Ascending aorta (tissue), 2 donors: ENCODE measurements around the gene B9D2. TPM values are rescaled to one million over a fixed set of nuclear protein-coding genes. Genes with fewer than 3 reads are reported as not detected.
"Not testable (repeated sequence)": the region's sequence is repeated elsewhere in the genome, so short reads cannot be mapped to it uniquely, and the experiment has no call there.

Experiments used
- DNase-seq, 2 donors: peaks; one replicate each; pipeline ENCODE4 v3.0.0-alpha.2; 2019; ENCODE audit warnings: low spot score in 2 of 2
- H3K27ac ChIP-seq, 2 donors: fragments of 200-600 bp; sonication (generic); one replicate each; pipeline ENCODE4 v1.5.1; 2016 to 2017; ENCODE audit warnings: mild to moderate bottlenecking in 1 of 2
- H3K27me3 ChIP-seq: fragments of 200-600 bp; sonication (generic); one replicate; pipeline ENCODE4 v1.5.1; 2017
- H3K36me3 ChIP-seq, 2 donors: fragments of 200-600 bp; sonication (generic); one replicate each; pipeline ENCODE4 v1.5.1; 2016
- H3K4me1 ChIP-seq, 2 donors: fragments of 200-600 bp; sonication (generic); one replicate each; pipeline ENCODE4 v1.5.1; 2016 to 2017; ENCODE audit warnings: mild to moderate bottlenecking in 1 of 2
- H3K4me3 ChIP-seq, 2 donors: fragments of 200-600 bp; sonication (generic); one replicate each; pipeline ENCODE4 v1.5.1; 2016 to 2017; ENCODE audit warnings: mild to moderate bottlenecking in 1 of 2
- H3K9me3 ChIP-seq, 2 donors: fragments of 200-600 bp; sonication (generic); one replicate each; pipeline ENCODE4 v1.5.1; 2016
- intact Hi-C: fragments of 100-400 bp; cut with DNase I; formaldehyde crosslinking; loops from one replicate; pipeline ENCODE4 v1.15.1; 2023
- total RNA-seq: library from RNA; depleted of rRNA; stranded (reverse); fragments of >200 nt; gene quantifications from one replicate; pipeline ENCODE4 v1.1.0, GENCODE V29; 2016
- TF ChIP-seq, protein P1 (sequence below), 3 experiments: fragments of 200-600 bp in 2 of 3; fragments of 450-650 bp in 1 of 3; sonication (generic) in 2 of 3; IDR thresholded peaks; one replicate each; pipeline ENCODE4 v1.5.1; 2016 to 2019; ENCODE audit warnings: antibody characterized with exemption in 3 of 3, mild to moderate bottlenecking in 1 of 3, moderate library complexity in 1 of 3

The B9D2 gene
- total RNA-seq, 1 donor from 2014 or later: 17.5 TPM

DNA sequence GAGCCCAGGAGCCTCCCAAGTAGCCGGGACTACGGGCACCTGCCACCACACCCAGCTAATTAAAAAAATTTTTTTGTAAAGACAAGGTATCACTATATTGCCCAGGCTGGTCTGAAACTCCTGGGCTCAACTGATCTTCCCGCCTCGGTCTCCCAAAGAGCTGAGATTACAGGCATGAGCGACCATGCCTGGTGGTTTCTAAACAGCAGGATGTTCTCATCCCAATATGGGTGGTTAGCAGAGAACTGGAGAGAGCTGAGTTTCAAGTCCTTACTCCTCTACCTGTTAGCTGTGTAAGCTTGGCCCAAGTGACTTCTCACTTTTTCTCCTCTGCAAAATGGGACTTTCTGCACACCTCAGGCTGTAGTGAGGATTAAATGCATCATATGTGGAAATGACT, 20.4 kb upstream of the B9D2 start:
- TF ChIP-seq, protein P1, sequence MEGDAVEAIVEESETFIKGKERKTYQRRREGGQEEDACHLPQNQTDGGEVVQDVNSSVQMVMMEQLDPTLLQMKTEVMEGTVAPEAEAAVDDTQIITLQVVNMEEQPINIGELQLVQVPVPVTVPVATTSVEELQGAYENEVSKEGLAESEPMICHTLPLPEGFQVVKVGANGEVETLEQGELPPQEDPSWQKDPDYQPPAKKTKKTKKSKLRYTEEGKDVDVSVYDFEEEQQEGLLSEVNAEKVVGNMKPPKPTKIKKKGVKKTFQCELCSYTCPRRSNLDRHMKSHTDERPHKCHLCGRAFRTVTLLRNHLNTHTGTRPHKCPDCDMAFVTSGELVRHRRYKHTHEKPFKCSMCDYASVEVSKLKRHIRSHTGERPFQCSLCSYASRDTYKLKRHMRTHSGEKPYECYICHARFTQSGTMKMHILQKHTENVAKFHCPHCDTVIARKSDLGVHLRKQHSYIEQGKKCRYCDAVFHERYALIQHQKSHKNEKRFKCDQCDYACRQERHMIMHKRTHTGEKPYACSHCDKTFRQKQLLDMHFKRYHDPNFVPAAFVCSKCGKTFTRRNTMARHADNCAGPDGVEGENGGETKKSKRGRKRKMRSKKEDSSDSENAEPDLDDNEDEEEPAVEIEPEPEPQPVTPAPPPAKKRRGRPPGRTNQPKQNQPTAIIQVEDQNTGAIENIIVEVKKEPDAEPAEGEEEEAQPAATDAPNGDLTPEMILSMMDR (IDR thresholded peaks at IDR 0.05): no peak
- DNase-seq: no peak
- Histone ChIP-seq H3K4me1 (no peaks in the 10 kb centered on the region), H3K4me3 (no peak overlapping the region), H3K27me3 (no peaks in the 10 kb centered on the region), H3K9me3 (no peaks in the 10 kb centered on the region), H3K36me3 (peaks cover 18 to 36% of the 10 kb centered on the region in 2 donors), H3K27ac (no peak overlapping the region)
- intact Hi-C loops: no loop called here

DNA sequence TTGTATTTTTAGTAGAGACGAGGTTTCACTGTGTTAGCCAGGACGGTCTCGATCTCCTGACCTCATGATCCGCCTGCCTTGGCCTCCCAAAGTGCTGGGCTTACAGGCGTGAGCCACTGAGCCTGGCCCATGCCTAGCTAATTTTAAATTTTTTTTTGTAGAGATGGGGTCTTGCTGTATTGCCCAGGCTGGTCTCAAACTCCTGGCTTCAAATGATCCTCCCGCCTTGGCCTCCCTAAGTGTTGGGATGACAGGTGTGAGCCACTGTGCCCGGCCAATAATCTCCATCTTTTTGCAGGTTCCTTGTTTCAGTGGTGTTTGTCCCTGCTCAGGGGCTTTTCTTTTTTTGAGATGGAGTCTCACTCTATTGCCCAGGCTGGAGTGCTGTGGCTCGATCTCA, 17.6 kb upstream of the B9D2 start:
- H3K4me3 ChIP-seq, H3K27me3 ChIP-seq, H3K9me3 ChIP-seq, H3K27ac ChIP-seq, DNase-seq, H3K4me1 ChIP-seq, intact Hi-C loops: not testable (repeated sequence)
- H3K36me3 ChIP-seq: peaks cover 10 to 24% of the 10 kb centered on the region in 2 donors

DNA sequence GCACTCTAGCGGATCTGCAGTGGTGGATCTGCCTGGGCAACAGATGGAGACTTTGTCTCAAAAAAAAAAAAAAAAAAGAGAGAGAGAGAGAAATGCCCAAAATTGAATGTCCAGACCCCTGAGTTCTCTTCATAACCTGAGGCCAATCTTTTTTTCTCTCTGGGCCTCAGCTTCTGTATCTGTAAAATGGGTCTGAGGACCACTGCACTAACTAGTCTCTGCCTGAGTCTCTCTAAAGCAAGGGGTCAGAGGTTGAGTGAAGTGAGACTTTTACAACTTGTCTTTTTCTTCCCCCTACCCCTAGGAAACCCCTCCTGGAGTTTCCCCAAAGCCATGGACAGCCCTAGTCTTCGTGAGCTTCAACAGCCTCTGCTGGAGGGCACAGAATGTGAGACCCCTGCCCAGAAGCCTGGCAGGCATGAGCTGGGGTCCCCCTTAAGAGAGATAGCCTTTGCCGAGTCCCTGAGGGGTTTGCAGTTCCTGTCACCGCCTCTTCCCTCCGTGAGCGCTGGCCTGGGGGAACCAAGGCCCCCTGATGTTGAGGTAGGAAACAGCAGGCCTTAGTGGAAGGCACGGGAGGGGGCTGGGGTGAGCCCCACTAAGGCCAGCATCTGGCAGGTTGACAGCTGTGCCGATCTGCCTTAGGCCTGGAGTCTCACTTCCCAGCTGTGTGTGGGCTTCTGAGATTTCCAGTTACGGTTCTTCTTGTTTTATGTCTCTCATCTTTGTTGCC, 14.2 kb upstream of the B9D2 start:
- H3K27me3 ChIP-seq: no peaks in the 10 kb centered on the region
- DNase-seq: no peak
- intact Hi-C loops: loop anchor here (2.0 kb wide), 1 partner anchor 23 kb away; no protein-coding TSS in a partner anchor
- TF ChIP-seq, protein P1 (IDR thresholded peaks at IDR 0.05): no peak
- H3K4me1 ChIP-seq: peaks cover 0 to 14% of the 10 kb centered on the region in 2 donors
- H3K4me3 ChIP-seq: no peak overlapping the region
- no peaks in the 10 kb centered on the region for H3K9me3 ChIP-seq
- H3K27ac ChIP-seq: no peak overlapping the region
- peaks cover 0 to 10% of the 10 kb centered on the region in 2 donors for H3K36me3 ChIP-seq

DNA sequence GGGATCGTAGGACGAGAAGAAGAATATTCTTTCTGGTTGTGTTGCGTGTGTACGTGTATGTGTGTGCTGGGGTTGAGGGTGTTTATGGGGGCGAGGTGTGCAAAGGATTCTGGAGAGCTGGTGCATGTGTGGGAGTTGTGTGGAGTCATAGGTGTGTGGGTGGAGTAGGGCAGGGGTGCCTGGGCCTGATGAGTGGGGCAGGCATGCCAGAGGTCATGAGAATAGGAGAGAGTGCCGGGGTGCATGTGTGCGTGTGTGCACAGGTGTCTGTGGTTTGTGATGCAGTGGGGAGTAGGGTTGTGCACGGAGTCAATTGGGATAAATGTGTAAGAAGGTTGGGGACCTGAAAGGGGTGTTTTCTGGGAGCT, 13.0 kb upstream of the B9D2 start:
- no peaks in the 10 kb centered on the region for H3K9me3 ChIP-seq
- intact Hi-C loops: loop anchor here (1.0 to 2.0 kb wide), 2 partner anchors 20 to 22 kb away; partner anchors contain the start of genes BCKDHA and EXOSC5
- no peak for DNase-seq

DNA sequence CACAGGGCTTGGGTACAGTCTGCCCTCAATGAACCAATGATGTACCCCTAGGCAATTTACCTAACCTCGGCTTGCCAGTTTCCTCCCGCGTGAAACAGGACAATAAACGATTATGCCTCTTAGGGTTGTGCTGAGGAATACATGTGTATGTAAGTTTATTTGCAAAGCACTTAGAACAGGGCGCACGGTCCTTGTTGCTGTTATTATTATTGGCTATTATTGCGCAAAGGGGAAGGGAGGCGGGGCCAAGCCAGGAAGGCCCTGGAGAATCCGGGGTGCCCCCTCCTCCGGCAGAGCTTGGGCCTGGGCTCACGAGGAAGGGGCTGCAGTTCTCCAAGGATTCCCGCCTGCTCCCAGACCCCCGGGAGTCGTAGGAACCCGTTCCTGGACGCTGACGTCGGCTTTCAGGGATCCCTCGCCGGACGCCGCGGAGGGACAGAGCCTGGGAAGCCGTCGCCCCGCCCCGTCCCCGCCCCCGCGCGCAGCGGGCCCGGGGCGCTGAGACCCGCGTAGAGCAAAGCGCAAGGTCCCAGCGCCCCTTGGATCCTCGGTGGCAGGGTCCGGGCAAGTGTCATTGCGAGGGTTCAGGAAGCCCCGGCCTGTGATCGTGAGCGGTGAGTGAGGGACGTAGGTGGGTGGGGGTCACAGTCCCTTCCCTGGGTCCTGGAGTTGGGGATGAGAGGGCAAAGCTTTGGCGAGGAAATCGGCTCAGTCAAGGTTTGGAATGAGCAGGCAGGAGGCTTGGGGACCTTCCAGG, 12.5 kb upstream of the B9D2 start, which contains the start of gene TMEM91:
Gene TMEM91 (plus strand): TSS at position 293 of the 757 bp plus-strand sequence. CDS start 1,777 bp downstream, outside the sequence.
- Histone ChIP-seq H3K9me3 (no peaks in the 10 kb centered on the region), H3K4me1 (peaks cover 0 to 14% of the 10 kb centered on the region in 2 donors), H3K27me3 (no peaks in the 10 kb centered on the region), H3K4me3 (peak within 1 kb of the TSS; percentile 57 to 69), H3K27ac (peak within 1 kb of the TSS; percentile 71 to 75), H3K36me3 (no peaks in the 10 kb centered on the region)
- no peak for DNase-seq
- intact Hi-C loops: loop anchor here (1.0 to 2.0 kb wide), 2 partner anchors 21 to 22 kb away; partner anchors contain the start of genes BCKDHA and EXOSC5
- TF ChIP-seq, protein P1 (IDR thresholded peaks at IDR 0.05): no peak

More for the DNA sequence above, 13.0 kb upstream of the B9D2 start:
- H3K27ac ChIP-seq: peak overlapping the region; percentile 71 to 75
- no peaks in the 10 kb centered on the region for H3K27me3 ChIP-seq
- TF ChIP-seq, protein P1 (IDR thresholded peaks at IDR 0.05): no peak
- H3K4me3 ChIP-seq: peak overlapping the region; percentile 57 to 69
- H3K36me3 ChIP-seq: peaks cover 0 to 2% of the 10 kb centered on the region in 2 donors
- peaks cover 0 to 14% of the 10 kb centered on the region in 2 donors for H3K4me1 ChIP-seq

DNA sequence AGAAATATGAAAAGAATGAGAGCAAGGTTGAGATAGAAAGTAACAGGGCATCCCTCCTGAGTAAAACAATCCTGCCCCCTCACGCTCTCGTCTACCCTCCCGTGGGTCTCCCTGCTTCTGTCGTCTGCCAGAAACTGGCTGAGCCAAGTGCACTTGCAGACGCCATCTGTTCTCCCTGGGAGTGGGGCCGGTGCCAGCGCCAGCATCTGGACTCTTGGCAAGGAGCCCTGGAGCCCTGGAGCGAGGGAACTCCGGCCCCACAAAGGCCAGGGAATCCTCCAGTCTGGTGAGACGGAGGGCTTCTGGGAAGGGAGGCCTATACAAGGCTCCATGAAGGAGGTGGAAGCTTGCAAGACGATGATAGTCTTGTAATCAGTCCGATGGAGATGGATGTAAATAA, 10.0 kb upstream of the B9D2 start:
- Histone ChIP-seq H3K4me1 (peaks cover 0 to 14% of the 10 kb centered on the region in 2 donors), H3K9me3 (no peaks in the 10 kb centered on the region), H3K36me3 (no peaks in the 10 kb centered on the region), H3K4me3 (no peak overlapping the region), H3K27me3 (no peaks in the 10 kb centered on the region), H3K27ac (no peak overlapping the region)
- DNase-seq: peak in 1 of 2 donors; percentile 84
- intact Hi-C loops: no loop called here
- TF ChIP-seq, protein P1 (IDR thresholded peaks at IDR 0.05): no peak
